Measurements from ENCODE around the gene SPEG. TPM values are rescaled to one million over a fixed set of nuclear protein-coding genes. Genes with fewer than 3 reads are reported as not detected.

The SPEG gene
- total RNA-seq, 1 donor from 2014 or later, result 390 TPM

GRCh38 chr2:219443016-219443696, 8.5 kb downstream of the SPEG start:
- H3K4me1 ChIP-seq, result peaks cover 13 to 57% of the 10 kb centered on the region in 2 donors

GRCh38 chr2:219443697-219444023, 9.0 kb downstream of the SPEG start:
- peak overlapping the region; percentile 91 to 94 for H3K27ac ChIP-seq
- H3K36me3 ChIP-seq, result peaks cover 10 to 13% of the 10 kb centered on the region in 2 donors
- intact Hi-C loops (cut with DNase I), result loop anchor here (5.0 kb wide), 1 partner anchor 36 kb away; no protein-coding TSS in a partner anchor
- H3K27me3 ChIP-seq, result no peaks in the 10 kb centered on the region
- no peak for TF ChIP-seq CTCF (IDR thresholded peaks at IDR 0.05)
- H3K4me1 ChIP-seq, result peaks cover 18 to 62% of the 10 kb centered on the region in 2 donors
- no peaks in the 10 kb centered on the region for H3K9me3 ChIP-seq
- H3K4me3 ChIP-seq, result peak overlapping the region; percentile 51 to 85
- DNase-seq (ENCODE audit: low spot score in 2 of 2), result no peak

More at GRCh38 chr2:219443016-219443696, 8.5 kb downstream of the SPEG start:
- TF ChIP-seq CTCF (IDR thresholded peaks at IDR 0.05), result no peak
- Histone ChIP-seq H3K36me3 (peaks cover 5 to 8% of the 10 kb centered on the region in 2 donors), H3K27ac (peak overlapping the region; percentile 91 to 94), H3K27me3 (no peaks in the 10 kb centered on the region), H3K9me3 (no peaks in the 10 kb centered on the region), H3K4me3 (peak overlapping the region; percentile 85 to 89)
- intact Hi-C loops (cut with DNase I), result loop anchor here (5.0 kb wide), 1 partner anchor 36 kb away; no protein-coding TSS in a partner anchor
- no peak for DNase-seq (ENCODE audit: low spot score in 2 of 2)

- intact Hi-C loops (cut with DNase I), result loop anchor here (5.0 kb wide), 1 partner anchor 37 kb away; no protein-coding TSS in a partner anchor
- H3K4me1 ChIP-seq, result peaks cover 27 to 71% of the 10 kb centered on the region in 2 donors
- peak overlapping the region; percentile 91 to 94 for H3K27ac ChIP-seq
These were observed 10.0 kb downstream of the SPEG start for GRCh38 chr2:219444566-219445091.

GRCh38 chr2:219445220-219445640, 10.6 kb downstream of the SPEG start:
- intact Hi-C loops (cut with DNase I), result no loop called here
- Histone ChIP-seq H3K9me3 (no peaks in the 10 kb centered on the region), H3K4me1 (peaks cover 32 to 75% of the 10 kb centered on the region in 2 donors), H3K27me3 (no peaks in the 10 kb centered on the region), H3K4me3 (peak overlapping the region; percentile 51 to 85), H3K36me3 (peaks cover 24 to 29% of the 10 kb centered on the region in 2 donors), H3K27ac (peak overlapping the region; percentile 91 to 94)
- no peak for TF ChIP-seq CTCF (IDR thresholded peaks at IDR 0.05)
- no peak for DNase-seq (ENCODE audit: low spot score in 2 of 2)

More at GRCh38 chr2:219444566-219445091, 10.0 kb downstream of the SPEG start:
- TF ChIP-seq CTCF (IDR thresholded peaks at IDR 0.05), result no peak
- DNase-seq (ENCODE audit: low spot score in 2 of 2), result peak in 1 of 2 donors; percentile 78
- Histone ChIP-seq H3K27me3 (no peaks in the 10 kb centered on the region), H3K36me3 (peaks cover 18 to 23% of the 10 kb centered on the region in 2 donors), H3K4me3 (peak overlapping the region; percentile 51 to 85), H3K9me3 (no peaks in the 10 kb centered on the region)

- peak overlapping the region; percentile 28 to 85 for H3K4me3 ChIP-seq
- peaks cover 39 to 78% of the 10 kb centered on the region in 2 donors for H3K4me1 ChIP-seq
- peak overlapping the region; percentile 91 to 94 for H3K27ac ChIP-seq
- peak; percentile 58 to 95 for DNase-seq (ENCODE audit: low spot score in 2 of 2)
- no peaks in the 10 kb centered on the region for H3K9me3 ChIP-seq
- no peaks in the 10 kb centered on the region for H3K27me3 ChIP-seq
- TF ChIP-seq CTCF (IDR thresholded peaks at IDR 0.05), result no peak
- peaks cover 31 to 36% of the 10 kb centered on the region in 2 donors for H3K36me3 ChIP-seq
- intact Hi-C loops (cut with DNase I), result no loop called here
These were observed 11.5 kb downstream of the SPEG start for GRCh38 chr2:219446101-219446504.
